ENCODE results near the gene ATP5F1C. TPM values are rescaled to one million over a fixed set of nuclear protein-coding genes. Genes with fewer than 3 reads are reported as not detected.
"Not testable (repeated sequence)": the region's sequence is repeated elsewhere in the genome, so short reads cannot be mapped to it uniquely, and the experiment has no call there.

Gene ATP5F1C
- 570 TPM for total RNA-seq
- long read RNA-seq, transcript ATP5F1C-201 (9 exons, 1,078 nt) = major isoform, 877 of 932 reads
- long read RNA-seq, transcript ATP5F1C-202 (10 exons, 1,163 nt) = minor isoform, 6 of 932 reads
- long read RNA-seq, partial matches to known transcripts = 22 of 932 reads
- long read RNA-seq, other reads (novel, unspliced or antisense) = 25 of 932 reads

- DNase-seq (ENCODE audit: low spot score) = peak; percentile 98
- intact Hi-C loops (cut with DNase I) = loop anchor here (2.0 kb wide), 1 partner anchor 31 kb away; the partner anchor contains the start of gene TAF3
Measured at GRCh38 chr10:7787857-7788638, at the start of gene ATP5F1C, which contains the start of gene KIN. ATP5F1C (plus strand) TSS chr10:7788177; CDS start chr10:7788208, 31 bp downstream. KIN (minus strand) TSS chr10:7787993; CDS start chr10:7787933, 60 bp downstream.

GRCh38 chr10:7738536-7739407 lies 49.2 kb upstream of the ATP5F1C start:
- no peak for DNase-seq (ENCODE audit: low spot score)
- intact Hi-C loops (cut with DNase I) = no loop called here

GRCh38 chr10:7744307-7744706 lies 43.7 kb upstream of the ATP5F1C start:
- intact Hi-C loops (cut with DNase I) = no loop called here
- no peak for DNase-seq (ENCODE audit: low spot score)

- intact Hi-C loops (cut with DNase I); DNase-seq (ENCODE audit: low spot score): not testable (repeated sequence)
Measured at GRCh38 chr10:7748637-7749036, 39.3 kb upstream of the ATP5F1C start.

GRCh38 chr10:7750222-7750621 lies 37.8 kb upstream of the ATP5F1C start:
- intact Hi-C loops (cut with DNase I) = no loop called here
- no peak for DNase-seq (ENCODE audit: low spot score)

GRCh38 chr10:7752251-7752650 lies 35.7 kb upstream of the ATP5F1C start:
- no peak for DNase-seq (ENCODE audit: low spot score)
- intact Hi-C loops (cut with DNase I) = no loop called here

GRCh38 chr10:7755103-7755502 lies 32.9 kb upstream of the ATP5F1C start:
- intact Hi-C loops (cut with DNase I) = no loop called here
- DNase-seq (ENCODE audit: low spot score) = no peak

- no peak for DNase-seq (ENCODE audit: low spot score)
- intact Hi-C loops (cut with DNase I) = no loop called here
Measured at GRCh38 chr10:7756360-7756992, 31.5 kb upstream of the ATP5F1C start.

GRCh38 chr10:7763929-7764328 lies 24.0 kb upstream of the ATP5F1C start:
- no peak for DNase-seq (ENCODE audit: low spot score)
- intact Hi-C loops (cut with DNase I) = no loop called here

GRCh38 chr10:7766241-7766640 lies 21.7 kb upstream of the ATP5F1C start:
- intact Hi-C loops (cut with DNase I) = no loop called here
- no peak for DNase-seq (ENCODE audit: low spot score)

GRCh38 chr10:7767209-7767608 lies 20.8 kb upstream of the ATP5F1C start:
- no peak for DNase-seq (ENCODE audit: low spot score)
- intact Hi-C loops (cut with DNase I) = no loop called here

- DNase-seq (ENCODE audit: low spot score) = no peak
- intact Hi-C loops (cut with DNase I) = no loop called here
Measured at GRCh38 chr10:7768417-7768816, 19.6 kb upstream of the ATP5F1C start.

- intact Hi-C loops (cut with DNase I) = no loop called here
- no peak for DNase-seq (ENCODE audit: low spot score)
Measured at GRCh38 chr10:7773845-7774801, 13.9 kb upstream of the ATP5F1C start.

- intact Hi-C loops (cut with DNase I) = no loop called here
- DNase-seq (ENCODE audit: low spot score) = no peak
Measured at GRCh38 chr10:7776777-7777176, 11.2 kb upstream of the ATP5F1C start.

GRCh38 chr10:7782194-7782593 lies 5.8 kb upstream of the ATP5F1C start:
- intact Hi-C loops (cut with DNase I) = not testable (repeated sequence)

GRCh38 chr10:7786430-7786829 lies 1.5 kb upstream of the ATP5F1C start:
- intact Hi-C loops (cut with DNase I) = no loop called here
- DNase-seq (ENCODE audit: low spot score) = no peak

More at GRCh38 chr10:7782194-7782593, 5.8 kb upstream of the ATP5F1C start:
- DNase-seq (ENCODE audit: low spot score) = not testable (repeated sequence)

GRCh38 chr10:7787150-7787856 lies 674 bp upstream of the ATP5F1C start:
- DNase-seq (ENCODE audit: low spot score) = no peak
- intact Hi-C loops (cut with DNase I) = no loop called here

Data from cardiac septum (tissue), 1 donor.